PC-3 (cell line): ENCODE measurements around the gene COL4A1. TPM values are rescaled to one million over a fixed set of nuclear protein-coding genes. Genes with fewer than 3 reads are reported as not detected.

Experiments used
- ATAC-seq: fragments of 200-7000 bp; cut with Tn5 transposase; 2 replicates; pipeline ENCODE4 v1.9.1; 2020; ENCODE audit warnings: mild to moderate bottlenecking, moderate library complexity
- BruUV-seq: library from RNA; stranded (reverse); fragments of 400-500 nt; replicated peaks from 2 replicates; lab custom pipeline; 2021; lab: Mats Ljungman, UMichigan
- CTCF ChIA-PET: fragments of 300-600 bp; sonication (Branson Sonifier 250); formaldehyde crosslinking; loops from one replicate; lab custom pipeline; 2022; ENCODE audit warnings: antibody characterized with exemption; lab: Charles Lee
- POLR2A ChIA-PET: fragments of 300-600 bp; sonication (Branson Sonifier 250); formaldehyde crosslinking; loops from one replicate; lab custom pipeline; 2022; ENCODE audit warnings: antibody characterized with exemption; ENCODE audit not compliant: unreplicated experiment; lab: Charles Lee
- DNase-seq: peaks from one replicate; pipeline ENCODE4 v3.0.0-alpha.2; 2015
- H2AFZ ChIP-seq: fragments of 300-600 bp; sonication (generic); 2 replicates; pipeline ENCODE4 v1.6.0; 2016; ENCODE audit warnings: antibody characterized with exemption, low read length
- H3F3A ChIP-seq: fragments of 300-600 bp; sonication (generic); one replicate; pipeline ENCODE4 v1.6.0; 2017; ENCODE audit warnings: antibody characterized with exemption, low read length, control low read depth, mild to moderate bottlenecking; ENCODE audit not compliant: unreplicated experiment
- H3K27ac ChIP-seq: fragments of 300-600 bp; sonication (generic); 2 replicates; pipeline ENCODE4 v1.5.1; 2016; ENCODE audit warnings: mild to moderate bottlenecking, low read length
- H3K27me3 ChIP-seq: fragments of 300-600 bp; sonication (generic); 2 replicates; pipeline ENCODE4 v1.6.1; 2016; ENCODE audit warnings: low read length, mixed read lengths
- H3K36me3 ChIP-seq: fragments of 300-600 bp; sonication (generic); 2 replicates; pipeline ENCODE4 v1.6.1; 2016; ENCODE audit warnings: low read depth, mixed run types, low read length, mixed read lengths
- H3K4me1 ChIP-seq: fragments of 300-600 bp; sonication (generic); 2 replicates; pipeline ENCODE4 v1.5.1; 2016; ENCODE audit warnings: low read length; ENCODE audit not compliant: insufficient read depth
- H3K4me2 ChIP-seq: fragments of 300-600 bp; sonication (generic); 2 replicates; pipeline ENCODE4 v1.6.0; 2016; ENCODE audit warnings: low read length
- H3K4me3 ChIP-seq: fragments of 300-600 bp; sonication (generic); 2 replicates; pipeline ENCODE4 v1.5.1; 2016; ENCODE audit warnings: mild to moderate bottlenecking, low read length, mixed read lengths
- H3K79me2 ChIP-seq: fragments of 300-600 bp; sonication (generic); 2 replicates; pipeline ENCODE4 v1.6.1; 2017; ENCODE audit warnings: low read length, mixed read lengths
- H3K9ac ChIP-seq: fragments of 300-600 bp; sonication (generic); 2 replicates; pipeline ENCODE4 v1.6.0; 2016; ENCODE audit warnings: mild to moderate bottlenecking, low read length
- H3K9me2 ChIP-seq: fragments of 300-600 bp; sonication (generic); replicated peaks from 2 replicates; pipeline ENCODE4 v1.6.1; 2016; ENCODE audit warnings: mixed run types, low read length, mixed read lengths
- H3K9me3 ChIP-seq: fragments of 300-600 bp; sonication (generic); 2 replicates; pipeline ENCODE4 v1.6.1; 2016; ENCODE audit warnings: low read length, mixed read lengths
- H4K20me1 ChIP-seq: fragments of 300-600 bp; sonication (generic); 2 replicates; pipeline ENCODE4 v1.6.1; 2016; ENCODE audit warnings: low read length, mixed read lengths
- EZH2 ChIP-seq: fragments of 300-600 bp; sonication (generic); IDR thresholded peaks from one replicate; pipeline ENCODE4 v1.6.1; 2017; ENCODE audit warnings: antibody characterized with exemption, mild to moderate bottlenecking, low read length; ENCODE audit not compliant: unreplicated experiment
- EZH2phosphoT487 ChIP-seq: fragments of 300-600 bp; sonication (generic); IDR thresholded peaks from 2 replicates; pipeline ENCODE4 v1.6.1; 2018; ENCODE audit warnings: mild to moderate bottlenecking, antibody characterized with exemption, low read length, borderline replicate concordance
- intact Hi-C: fragments of 100-400 bp; cut with micrococcal nuclease; formaldehyde crosslinking; loops from 2 replicates; pipeline ENCODE4 v1.9.0; 2023
- total RNA-seq: library from RNA; depleted of rRNA; stranded (reverse); fragments of >200 nt; gene quantifications from 2 replicates; pipeline ENCODE4 v1.2.3, GENCODE V29; 2014
- TF ChIP-seq, protein P1 (sequence below): fragments of 300-600 bp; sonication (generic); conservative IDR thresholded peaks from 2 replicates; pipeline ENCODE4 v1.5.1; 2017; ENCODE audit warnings: antibody characterized with exemption, low read depth, mild to moderate bottlenecking, low read length

COL4A1 gene
- total RNA-seq, 1 experiment from 2014 or later, result 48.7 TPM

DNA sequence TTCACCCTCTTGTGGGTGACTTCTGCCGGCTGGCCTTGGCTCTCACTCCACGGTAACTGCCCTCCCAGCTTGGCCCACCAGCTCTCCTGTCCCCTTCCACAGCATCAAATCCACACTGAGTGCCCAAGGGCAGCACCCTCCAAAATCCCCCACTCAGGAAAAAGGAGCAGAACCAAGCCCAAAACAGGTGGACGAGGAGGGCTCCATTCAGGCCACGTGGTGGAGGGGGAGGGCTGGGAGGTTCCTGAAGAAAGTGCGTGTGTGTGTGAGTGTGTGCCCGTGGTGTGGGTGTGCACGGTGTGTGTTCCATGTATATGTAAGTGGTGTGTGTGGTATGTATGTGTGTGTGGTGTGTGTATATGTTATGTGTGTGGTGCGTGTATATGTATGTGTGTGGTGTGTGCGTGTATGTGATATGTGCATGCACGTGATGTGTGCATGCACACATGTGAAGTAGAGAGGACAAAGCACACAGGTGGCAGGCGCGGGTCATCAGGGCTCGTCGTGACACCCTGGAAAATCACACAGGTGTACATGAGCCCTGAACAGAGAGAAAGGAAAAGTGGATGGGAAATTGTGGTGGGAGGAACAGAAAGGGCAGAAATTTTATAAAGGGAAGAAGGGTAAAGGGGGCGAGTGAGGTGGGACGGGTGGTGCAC is 76.9 kb downstream of the COL4A1 start:
- intact Hi-C loops, result no loop called here
- no peak overlapping the region for H2AFZ ChIP-seq
- H3K9me2 ChIP-seq, result no peaks in the 10 kb centered on the region
- TF ChIP-seq EZH2phosphoT487 (no peak), EZH2 (no peak)
- TF ChIP-seq, protein P1, sequence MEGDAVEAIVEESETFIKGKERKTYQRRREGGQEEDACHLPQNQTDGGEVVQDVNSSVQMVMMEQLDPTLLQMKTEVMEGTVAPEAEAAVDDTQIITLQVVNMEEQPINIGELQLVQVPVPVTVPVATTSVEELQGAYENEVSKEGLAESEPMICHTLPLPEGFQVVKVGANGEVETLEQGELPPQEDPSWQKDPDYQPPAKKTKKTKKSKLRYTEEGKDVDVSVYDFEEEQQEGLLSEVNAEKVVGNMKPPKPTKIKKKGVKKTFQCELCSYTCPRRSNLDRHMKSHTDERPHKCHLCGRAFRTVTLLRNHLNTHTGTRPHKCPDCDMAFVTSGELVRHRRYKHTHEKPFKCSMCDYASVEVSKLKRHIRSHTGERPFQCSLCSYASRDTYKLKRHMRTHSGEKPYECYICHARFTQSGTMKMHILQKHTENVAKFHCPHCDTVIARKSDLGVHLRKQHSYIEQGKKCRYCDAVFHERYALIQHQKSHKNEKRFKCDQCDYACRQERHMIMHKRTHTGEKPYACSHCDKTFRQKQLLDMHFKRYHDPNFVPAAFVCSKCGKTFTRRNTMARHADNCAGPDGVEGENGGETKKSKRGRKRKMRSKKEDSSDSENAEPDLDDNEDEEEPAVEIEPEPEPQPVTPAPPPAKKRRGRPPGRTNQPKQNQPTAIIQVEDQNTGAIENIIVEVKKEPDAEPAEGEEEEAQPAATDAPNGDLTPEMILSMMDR, result no peak
- H3F3A ChIP-seq, result no peaks in the 10 kb centered on the region
- no TSS peak for BruUV-seq
- no peak overlapping the region for H3K4me2 ChIP-seq
- no peak for ATAC-seq
- no peak overlapping the region for H3K9ac ChIP-seq
- no peaks in the 10 kb centered on the region for H3K36me3 ChIP-seq
- no peaks in the 10 kb centered on the region for H3K9me3 ChIP-seq
- CTCF ChIA-PET, result no interaction called here
- POLR2A ChIA-PET, result no interaction called here
- no peak overlapping the region for H3K27ac ChIP-seq
- no peaks in the 10 kb centered on the region for H3K79me2 ChIP-seq
- no peak overlapping the region for H3K4me3 ChIP-seq
- H3K27me3 ChIP-seq, result no peaks in the 10 kb centered on the region
- H3K4me1 ChIP-seq, result peaks cover 12% of the 10 kb centered on the region
- DNase-seq, result no peak
- H4K20me1 ChIP-seq, result no peaks in the 10 kb centered on the region

DNA sequence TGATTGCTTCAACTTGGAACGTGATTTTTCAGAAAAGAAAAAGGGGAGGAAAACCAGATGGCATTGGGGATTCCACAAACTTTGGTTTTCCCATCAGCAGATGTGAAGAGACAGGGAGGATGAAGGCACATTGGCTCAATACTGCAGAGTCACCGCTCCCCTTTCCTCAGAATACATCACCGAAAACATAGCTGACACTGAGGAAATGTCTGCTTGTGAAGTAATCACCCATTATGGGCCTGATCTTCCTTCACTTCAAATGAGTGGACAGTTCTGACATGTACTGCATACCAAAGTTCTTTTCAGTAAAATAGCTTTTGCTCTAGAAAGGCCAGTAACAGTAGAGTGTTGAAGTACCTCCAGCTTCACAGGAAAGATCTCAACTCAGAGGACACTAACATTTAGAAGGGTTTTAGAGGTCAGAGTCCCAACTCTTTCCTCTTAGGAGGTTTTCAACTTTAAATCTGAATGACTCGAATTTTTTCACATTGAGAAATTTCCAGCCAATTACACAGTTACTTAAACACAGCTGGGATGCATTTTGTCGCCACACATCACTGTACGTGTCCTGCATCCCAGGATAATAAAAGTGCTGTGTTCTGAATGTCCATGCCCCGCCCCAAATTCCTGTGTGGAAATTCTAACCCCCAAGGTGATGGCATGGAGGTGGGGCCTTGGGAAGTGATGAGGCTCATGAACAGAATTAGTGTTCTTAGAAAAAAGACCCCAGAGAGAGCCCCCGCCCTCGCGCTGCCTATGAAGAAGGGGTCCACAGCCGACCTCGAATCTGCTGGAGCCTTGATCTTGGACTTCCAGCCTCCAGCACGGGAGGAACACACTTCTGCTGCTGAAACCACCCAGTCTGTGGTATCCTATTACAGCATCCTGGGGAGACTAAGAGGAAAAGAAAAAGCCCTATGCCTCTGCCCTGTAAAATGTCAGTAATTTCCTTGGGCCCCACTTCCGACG is 77.7 kb downstream of the COL4A1 start:
- TF ChIP-seq EZH2, result no peak
- TF ChIP-seq EZH2phosphoT487, result no peak
- TF ChIP-seq, protein P1, result no peak
- no peaks in the 10 kb centered on the region for H3K9me2 ChIP-seq
- H3K4me1 ChIP-seq, result peaks cover 12% of the 10 kb centered on the region
- H3K4me3 ChIP-seq, result no peak overlapping the region
- H3K79me2 ChIP-seq, result no peaks in the 10 kb centered on the region
- no peaks in the 10 kb centered on the region for H3F3A ChIP-seq
- ATAC-seq (no peak), DNase-seq (no peak)
- BruUV-seq, result no TSS peak
- no peaks in the 10 kb centered on the region for H3K27me3 ChIP-seq
- H3K4me2 ChIP-seq, result no peak overlapping the region
- intact Hi-C loops, result no loop called here
- no peak overlapping the region for H3K9ac ChIP-seq
- ChIA-PET POLR2A (no interaction called here), CTCF (no interaction called here)
- no peak overlapping the region for H2AFZ ChIP-seq
- no peak overlapping the region for H3K27ac ChIP-seq
- H3K9me3 ChIP-seq, result no peaks in the 10 kb centered on the region
- H3K36me3 ChIP-seq, result no peaks in the 10 kb centered on the region
- no peaks in the 10 kb centered on the region for H4K20me1 ChIP-seq
